Kidney tubule cell (primary cell): ENCODE data around the gene GABRR2.

Experiments
- DNase-seq: peaks from one replicate; pipeline ENCODE4 v3.0.0-alpha.2; 2018; ENCODE audit warnings: low spot score

The GABRR2 gene

GRCh38 chr6:89315249-89315885, at the start of gene GABRR2:
TSS of gene GABRR2 (minus strand) at chr6:89315299. CDS start at chr6:89315165, 134 bp downstream.
- DNase-seq, result no peak

DNA sequence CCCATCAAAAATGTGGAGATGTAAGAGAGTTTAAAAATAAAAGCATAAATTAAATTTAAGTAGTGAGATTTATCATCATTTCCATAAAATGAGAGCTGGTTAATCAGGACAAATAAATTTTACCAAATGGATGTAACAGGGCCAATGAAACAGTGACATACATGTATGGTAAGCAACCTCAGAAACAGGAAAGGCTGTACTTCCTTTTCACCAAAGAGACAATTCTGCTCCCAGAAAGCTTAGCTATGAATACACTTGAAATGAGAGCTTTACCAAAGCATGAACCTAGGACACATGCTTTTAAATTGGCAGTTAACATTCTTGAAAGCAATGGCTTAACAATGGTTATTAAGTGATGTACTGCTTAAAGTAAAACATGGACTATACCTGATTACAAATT, 49.5 kb upstream of the GABRR2 start:
- no peak for DNase-seq

DNA sequence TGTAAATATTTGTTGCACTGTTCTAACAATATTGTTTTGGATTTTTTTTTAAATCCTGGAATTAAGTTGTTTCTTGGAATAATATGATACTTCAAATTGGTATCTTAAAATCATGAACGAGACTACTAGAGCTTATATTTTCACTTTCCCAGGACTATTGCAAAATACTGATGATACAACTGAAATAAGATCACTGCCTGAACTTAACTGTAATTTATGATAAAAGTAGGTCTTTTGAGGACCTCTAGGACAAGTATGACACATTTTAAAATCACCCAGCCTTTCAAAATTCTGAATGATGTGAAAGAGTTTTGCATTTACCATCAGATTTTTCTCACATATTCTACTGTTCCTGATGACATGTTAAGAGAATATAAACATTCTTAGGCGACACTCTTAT, 46.1 kb upstream of the GABRR2 start:
- DNase-seq, result no peak

DNA sequence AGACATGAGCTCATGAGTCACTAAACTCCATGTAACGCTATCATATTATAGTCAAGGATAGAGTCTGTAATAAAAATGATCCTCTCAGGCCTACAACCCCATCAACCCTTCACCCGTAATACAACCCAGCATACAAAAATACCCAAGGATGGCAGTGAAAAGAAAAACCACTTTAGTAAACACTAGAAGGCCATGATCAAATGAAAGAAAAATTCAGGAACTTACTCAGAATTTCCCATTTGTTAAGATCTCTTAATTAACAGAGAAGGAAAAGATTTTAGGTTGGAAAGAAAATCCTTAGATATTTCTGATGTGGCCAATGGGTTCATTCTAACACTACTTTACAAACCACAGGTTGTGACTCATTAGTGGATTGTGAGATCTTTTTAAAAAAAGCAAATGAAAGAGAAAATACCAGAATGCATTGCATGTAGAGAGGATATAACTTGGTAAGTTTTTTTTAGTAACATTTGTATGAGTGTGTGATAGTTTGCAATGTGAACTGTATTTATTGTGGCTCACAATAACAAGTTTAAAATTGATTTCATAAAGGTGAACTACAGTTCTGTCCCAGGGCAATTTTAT, 45.4 kb upstream of the GABRR2 start:
- peak; percentile 44 for DNase-seq

- DNase-seq, result no peak
These were observed 44.5 kb upstream of the GABRR2 start for GRCh38 chr6:89359561-89359960.

GRCh38 chr6:89357390-89357789, 42.3 kb upstream of the GABRR2 start:
- no peak for DNase-seq

DNA sequence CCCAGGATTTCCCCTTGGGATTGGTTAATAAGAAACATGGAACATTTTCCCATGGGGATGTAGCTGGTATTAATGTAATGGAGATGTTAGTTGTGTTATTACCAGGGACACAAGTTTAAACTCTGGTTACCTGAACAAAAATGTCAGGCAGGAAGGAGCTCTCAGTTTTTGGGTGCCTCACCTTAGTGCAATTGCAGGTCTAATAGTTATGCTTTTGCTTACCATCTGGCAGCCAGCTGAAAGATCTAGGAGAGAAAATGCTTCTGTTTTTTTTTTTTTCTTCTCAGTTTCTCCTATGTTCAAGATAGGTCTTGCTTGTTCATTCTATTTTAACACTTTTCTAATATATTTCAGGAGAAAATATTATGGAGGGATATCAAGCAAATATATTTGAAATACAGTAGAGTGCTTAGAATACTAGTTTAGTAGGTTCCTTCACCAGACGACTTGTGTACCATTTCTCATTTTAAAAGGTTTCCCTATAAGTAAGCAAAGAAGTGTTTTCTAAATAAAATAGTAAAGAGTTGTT, 41.6 kb upstream of the GABRR2 start:
- DNase-seq, result no peak

DNA sequence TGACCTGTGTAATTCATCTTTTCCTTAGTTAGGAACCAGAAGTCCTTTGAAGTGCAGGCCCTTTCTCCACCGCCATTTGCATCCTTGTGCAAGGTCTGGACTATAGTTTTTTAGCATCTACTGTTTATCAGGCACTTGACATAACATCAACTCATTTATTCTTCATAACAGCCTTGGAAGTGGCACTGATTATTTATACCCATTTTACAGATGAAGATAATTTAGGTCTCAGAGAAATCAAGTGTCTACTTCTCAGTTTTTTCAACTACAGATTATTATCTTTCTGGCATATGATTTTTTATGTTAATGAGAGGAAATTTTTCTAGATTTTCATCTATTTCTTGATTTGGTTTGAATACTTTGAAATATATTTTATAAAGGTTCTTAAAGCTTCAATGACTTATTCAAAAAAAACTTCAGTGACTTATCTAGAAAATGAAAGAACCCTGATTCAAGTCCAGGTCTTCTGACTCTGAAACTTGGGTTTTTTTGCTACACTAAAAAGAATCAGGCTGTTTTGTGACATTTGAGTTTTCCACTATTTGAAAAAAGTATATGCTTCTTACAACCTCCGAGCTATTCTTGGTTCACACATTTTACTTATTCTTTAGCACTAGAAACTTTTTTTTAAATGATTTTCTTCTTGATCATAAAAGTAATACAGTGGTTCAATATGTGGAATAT, 40.6 kb upstream of the GABRR2 start:
- DNase-seq, result no peak

- no peak for DNase-seq
These were observed 38.7 kb upstream of the GABRR2 start for GRCh38 chr6:89353702-89354392.

DNA sequence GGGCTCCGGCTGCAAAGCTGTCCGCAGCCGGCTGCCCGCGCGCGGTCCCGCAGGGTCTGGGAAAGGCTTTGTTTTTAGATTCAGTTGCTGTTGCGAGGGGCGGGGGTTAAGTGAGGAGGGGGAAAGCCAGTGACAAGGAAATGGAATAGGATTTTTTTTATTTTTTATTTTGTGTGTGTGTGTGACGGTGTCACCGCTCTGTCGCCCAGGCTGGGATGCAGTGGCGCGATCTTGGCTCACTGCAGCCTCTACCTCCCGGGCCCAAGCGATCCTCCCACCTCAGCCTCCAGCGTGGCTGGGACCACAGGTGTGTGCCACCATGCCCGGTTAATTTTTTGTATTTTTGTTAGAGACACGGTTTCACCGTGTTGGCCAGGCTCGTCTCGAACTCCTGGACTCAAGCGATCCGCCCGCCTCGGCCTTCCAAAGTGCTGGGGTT, 38.0 kb upstream of the GABRR2 start:
- DNase-seq, result no peak

DNA sequence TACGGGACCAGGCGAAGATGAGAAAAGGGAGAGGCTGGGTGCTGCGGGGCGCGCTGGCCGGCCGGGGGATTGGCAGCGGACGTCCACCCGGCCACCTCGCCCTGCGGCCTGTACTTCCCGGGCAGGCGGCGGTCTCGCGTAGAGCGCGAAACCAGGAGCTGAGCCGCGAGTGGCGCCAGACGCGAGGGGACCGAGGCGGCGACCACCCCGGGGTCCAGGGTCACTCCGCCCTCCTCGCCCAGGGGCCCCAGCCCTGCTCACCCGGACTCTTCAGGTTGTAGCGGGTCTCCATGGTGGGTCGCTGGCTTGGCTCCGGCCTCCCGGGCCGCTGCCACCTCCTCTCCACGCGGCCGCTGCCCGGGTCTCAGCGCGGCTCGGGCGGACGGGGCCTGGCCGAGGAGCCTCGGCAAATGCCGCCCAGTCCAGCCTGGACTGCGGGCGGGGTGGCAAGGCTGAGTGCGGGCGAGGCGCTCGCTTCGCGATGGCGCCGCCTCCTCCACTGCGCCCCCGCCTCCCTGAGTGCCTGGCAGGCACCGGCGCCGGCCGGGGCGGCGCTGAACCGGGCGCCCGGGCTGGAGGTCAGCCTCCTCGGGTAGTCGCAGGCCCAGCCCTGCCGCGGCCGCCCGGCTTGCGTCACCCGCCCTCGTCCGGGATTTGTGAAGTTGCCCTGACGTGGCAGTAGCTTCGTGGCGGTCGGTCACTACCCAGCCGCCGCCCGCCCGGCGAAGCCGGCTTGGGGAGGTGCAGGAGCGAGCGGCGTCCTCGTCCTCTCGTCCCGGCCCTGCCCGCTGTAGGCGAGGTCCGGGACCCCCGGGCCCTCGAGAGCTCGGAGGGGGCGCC, 37.4 kb upstream of the GABRR2 start, which contains the start of gene UBE2J1:
UBE2J1 (minus strand) TSS at position 445 of the 840 bp plus-strand sequence; CDS start at position 292, 153 bp downstream.
- DNase-seq, result peak; percentile 94

DNA sequence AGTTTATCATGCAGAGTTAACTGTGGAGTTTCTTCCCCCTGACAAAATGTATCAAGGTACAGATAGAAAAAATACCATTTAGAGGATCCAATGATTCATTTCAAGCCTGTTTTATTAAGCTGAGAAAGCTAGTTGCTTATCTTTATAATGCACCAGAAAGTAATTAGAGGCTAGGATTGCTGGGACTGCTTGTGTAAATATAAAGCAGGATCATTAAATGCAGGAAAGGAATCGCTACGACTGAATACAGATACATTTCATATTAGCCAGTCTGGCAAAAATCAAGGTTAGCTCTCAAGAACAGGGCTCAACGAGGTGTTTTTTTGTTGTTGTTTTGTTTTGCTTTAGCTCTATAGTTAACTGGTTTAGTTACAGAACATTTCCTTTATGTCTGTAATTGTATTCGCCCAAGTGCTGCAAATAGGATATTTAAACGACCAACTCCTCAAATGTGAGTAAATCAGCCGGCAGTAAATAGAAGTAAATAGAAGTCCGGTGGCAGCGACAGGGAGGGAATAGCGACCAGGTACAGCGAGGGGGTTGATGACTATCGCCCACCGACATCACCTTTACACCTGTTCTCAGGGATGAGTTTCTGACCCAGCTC, 36.7 kb upstream of the GABRR2 start:
- DNase-seq, result peak; percentile 16

GRCh38 chr6:89350281-89350966, 35.3 kb upstream of the GABRR2 start:
- peak; percentile 50 for DNase-seq

- DNase-seq, result peak; percentile 81
These were observed 33.3 kb upstream of the GABRR2 start for GRCh38 chr6:89348372-89348771.

DNA sequence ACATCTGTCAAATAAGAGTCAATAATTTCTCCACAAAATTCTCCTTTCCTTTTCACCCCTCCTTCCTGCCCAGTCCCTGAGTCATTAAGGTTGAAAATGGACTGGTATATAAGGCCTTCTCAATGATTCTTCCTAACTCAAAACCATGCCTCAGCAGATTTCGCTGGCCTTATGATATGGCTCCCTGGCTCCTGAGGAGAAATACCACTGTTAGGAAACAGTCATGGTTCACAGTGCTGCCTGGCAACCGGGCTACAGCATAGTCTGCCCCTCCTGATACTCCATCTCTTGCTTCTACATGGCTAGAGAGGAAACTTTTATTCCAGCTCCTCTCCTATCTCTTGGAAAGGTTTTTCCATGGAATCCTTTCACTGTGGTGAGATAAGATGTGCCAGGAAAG, 32.7 kb upstream of the GABRR2 start:
- DNase-seq, result peak; percentile 69

DNA sequence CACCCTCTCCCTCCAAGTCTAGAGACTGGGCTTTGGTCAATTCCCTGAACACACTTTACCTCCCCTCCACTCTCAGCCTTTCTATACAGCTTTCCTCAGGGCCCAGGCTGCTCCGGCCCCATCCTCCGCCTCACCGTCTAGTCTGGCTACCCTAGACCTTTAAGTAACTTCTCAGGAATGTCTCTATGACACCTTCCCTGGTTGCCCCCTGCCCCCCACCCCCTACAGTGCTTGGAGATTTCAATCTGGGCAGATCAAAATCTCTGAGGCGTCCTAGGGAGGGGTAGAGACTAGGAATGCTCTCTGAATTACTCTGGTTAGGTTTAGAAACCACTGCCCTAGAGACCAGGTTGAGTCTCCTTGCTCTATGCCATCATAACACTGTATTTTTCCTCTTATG, 31.3 kb upstream of the GABRR2 start:
- DNase-seq, result peak; percentile 78

- no peak for DNase-seq
These were observed 24.5 kb upstream of the GABRR2 start for GRCh38 chr6:89339565-89339964.

DNA sequence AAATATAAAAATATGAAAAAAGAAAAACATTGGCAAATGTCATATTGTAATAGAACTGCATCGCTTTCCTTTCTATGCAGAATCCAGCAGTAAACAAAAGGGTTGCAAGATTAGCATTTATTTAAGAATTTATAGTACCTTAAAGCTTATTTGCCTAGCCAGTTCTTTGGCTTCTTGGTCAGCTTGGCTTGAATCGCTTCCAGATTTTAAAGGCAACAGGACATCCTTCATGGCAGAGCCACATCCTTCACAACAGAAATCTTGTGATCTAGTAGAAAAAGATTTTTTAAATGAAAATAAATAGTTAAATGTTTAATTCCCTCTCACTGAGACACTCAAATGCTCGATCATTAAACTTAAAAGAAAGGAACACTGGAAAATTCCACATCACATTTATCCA, 20.1 kb upstream of the GABRR2 start:
- DNase-seq, result no peak

GRCh38 chr6:89330910-89331309, 15.8 kb upstream of the GABRR2 start:
- DNase-seq, result no peak

- no peak for DNase-seq
These were observed 13.9 kb upstream of the GABRR2 start for GRCh38 chr6:89328976-89329375.
